Cerebellar cortex (tissue), 1 donor: Measurements from ENCODE around the gene NEDD8.

Experiments
- DNase-seq: peaks from one replicate; pipeline ENCODE4 v3.0.0-alpha.2; 2015; ENCODE audit warnings: low spot score

Gene NEDD8

DNA sequence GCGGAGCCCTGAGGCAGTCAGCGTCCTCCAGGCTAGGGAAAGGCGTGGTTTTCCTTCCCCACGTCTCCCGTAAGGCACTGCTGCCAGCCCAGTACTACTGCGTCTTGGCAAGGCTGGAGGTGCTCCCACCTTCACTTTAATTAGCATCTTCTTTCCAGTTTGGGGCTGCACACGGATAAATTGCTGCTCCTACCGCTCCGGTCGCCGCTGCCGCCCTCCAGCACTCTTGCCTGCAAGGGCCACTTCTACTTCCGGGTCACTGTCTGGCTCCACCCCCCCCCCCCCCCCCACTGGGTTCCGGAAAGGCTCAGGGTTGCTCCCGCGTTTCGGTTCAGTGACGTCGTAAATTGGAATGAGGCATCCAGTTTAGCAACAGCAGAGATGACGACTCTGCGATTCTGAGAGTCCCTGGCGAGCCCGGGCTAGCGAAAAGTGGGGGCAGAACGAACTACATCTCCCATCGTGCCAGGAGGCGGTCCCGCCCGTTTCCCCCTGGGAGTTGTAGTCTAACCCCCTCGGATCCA lies at the start of gene NEDD8:
Gene NEDD8 (minus strand): TSS at position 247 of the 524 bp plus-strand sequence. CDS start 100 bp downstream, at position 147.
- DNase-seq = peak; percentile 97

DNA sequence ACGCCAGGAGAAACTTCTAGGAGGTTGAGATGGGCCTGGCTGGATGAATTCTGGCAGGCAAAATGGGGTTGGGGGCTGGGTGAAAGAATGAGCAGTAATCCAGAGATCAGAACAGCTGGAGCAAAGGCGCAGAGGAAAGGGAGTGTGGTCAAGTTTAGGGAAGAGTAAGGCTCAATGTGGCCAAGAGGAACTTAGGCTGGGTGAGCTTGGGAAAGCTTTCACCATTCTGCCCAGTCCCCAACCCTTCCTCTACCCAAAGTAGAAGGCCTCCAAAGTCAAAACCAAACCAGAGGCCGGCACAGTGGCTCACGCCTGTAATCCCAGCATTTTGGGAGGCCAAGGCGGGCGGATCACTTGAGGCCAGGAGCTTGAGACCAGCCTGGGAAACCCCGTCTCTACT lies 49.5 kb upstream of the NEDD8 start:
- DNase-seq = no peak

DNA sequence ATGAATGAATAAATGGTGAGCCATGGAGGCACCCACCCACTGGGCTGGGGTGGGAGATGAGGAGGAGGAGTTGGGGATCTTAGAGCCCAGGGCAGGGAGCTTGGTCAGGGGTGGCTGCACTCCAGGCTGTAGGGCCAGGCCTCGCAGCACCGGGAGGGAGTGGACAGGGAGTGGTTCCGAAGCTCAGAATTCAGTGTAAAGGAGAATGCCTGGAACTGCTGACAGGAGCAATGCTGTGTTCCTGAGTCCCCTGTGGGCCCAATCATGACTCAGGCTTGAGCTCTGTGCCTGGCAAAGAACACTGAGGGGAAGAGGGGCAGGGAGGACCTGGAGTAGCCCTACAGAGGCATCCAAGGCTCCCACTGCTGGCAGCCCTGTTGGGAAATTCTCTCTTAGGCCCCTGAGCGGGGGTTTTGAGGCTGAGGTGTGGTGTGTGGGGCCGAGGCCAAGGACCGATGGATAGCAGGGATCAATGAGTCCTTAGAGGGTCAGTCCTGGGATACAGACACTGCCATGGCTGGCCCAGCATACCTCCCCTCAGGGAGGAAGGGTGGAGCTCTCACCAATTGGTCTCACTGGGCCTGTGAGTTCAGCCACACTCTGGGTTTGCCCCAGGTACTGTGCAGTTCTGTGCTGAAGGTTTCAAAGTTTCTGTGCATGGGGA lies 48.8 kb upstream of the NEDD8 start:
- DNase-seq = no peak

DNA sequence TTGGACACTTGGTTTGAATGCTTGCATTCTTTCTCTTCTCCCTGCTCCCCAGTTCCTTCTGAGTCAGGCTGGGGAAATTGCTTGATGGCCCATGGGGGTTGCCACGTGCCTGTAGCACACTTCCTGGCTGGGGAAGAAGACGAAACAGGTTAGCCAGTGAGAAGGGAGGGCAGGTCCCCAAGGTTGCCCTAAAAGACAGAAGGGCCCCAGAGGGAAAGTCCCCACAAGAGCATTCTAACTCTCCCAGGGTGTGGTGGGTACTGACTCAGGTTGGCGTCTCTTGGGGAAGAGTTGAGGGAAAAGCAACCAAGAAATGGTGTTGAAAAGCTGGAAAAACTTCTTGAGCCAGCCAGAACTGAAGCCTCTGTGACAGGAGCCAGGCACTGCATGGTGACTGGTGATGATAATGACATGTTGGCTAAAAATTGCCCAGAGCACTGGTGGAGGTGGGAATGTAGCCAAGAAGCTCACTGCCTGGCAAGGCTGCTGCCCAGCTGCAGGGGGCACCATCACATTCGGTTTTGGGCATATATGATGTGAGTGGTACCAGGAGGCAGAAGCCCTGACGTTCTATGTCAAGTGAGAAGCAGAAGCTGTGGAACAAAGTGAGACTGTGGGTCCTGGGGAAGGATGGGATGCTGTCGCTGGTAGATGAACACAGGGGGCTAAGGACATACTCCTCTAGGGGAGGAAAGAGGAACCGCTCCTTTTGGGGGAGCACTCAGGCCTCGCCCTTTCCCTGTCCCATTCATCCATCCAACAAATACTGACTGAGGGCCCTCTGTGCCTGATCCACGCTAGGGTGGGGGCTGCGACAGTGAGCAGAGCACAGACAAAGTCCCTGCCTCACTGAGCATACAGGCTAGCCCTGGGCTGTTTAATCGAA lies 47.4 kb upstream of the NEDD8 start:
- DNase-seq = no peak

DNA sequence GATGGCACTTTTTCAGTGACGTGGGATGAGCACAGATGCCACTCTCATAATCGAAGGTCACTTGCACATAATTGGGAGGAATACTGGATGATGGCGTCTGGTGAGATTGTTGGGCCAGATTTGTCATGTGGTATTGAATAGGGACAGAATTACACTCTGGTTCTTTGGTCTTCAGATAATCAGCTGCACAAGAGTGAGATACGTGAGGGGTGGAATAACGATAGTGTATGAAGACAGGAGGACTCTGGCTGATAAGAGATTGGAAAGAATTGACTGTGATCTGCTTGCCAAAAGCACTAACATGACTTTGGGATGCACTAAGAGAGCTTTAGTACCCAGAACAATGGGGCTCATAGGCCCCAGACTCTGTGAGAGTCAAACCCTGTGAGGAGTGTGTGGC lies 46.3 kb upstream of the NEDD8 start:
- no peak for DNase-seq

DNA sequence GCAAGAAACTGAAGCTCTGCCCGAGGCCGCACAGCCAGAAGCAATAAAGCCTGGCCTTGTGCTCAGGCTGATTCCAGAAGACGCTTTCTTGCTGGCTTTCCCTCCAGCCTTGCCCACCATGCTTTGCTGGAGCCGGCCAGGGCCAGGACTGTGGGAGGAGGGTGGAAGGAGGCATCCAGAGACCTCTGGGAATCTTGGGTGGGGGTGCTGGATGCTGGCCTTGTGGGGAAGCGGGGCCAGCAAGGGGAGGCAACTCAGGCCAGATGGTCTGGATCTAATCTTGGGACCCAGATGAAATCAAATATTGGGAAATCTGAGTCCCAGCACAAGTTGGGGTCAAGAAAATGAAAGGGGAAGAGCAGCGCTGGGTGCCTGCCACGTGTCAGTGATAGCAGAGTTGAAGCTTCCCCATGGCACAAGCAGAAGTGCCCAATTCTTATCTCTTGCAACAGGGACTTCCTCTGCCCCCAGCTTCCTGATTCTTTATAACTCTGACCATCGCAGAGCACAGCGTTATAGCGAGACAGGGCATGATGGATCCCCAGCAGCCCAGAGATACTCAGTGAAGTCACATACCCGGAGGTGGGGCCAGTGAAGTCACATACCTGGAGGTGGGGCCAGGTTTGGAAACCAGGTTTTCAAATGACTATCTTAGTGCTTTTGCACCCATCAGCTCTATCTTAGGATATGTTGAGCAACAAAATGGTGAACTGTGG lies 45.6 kb upstream of the NEDD8 start:
- DNase-seq = no peak

DNA sequence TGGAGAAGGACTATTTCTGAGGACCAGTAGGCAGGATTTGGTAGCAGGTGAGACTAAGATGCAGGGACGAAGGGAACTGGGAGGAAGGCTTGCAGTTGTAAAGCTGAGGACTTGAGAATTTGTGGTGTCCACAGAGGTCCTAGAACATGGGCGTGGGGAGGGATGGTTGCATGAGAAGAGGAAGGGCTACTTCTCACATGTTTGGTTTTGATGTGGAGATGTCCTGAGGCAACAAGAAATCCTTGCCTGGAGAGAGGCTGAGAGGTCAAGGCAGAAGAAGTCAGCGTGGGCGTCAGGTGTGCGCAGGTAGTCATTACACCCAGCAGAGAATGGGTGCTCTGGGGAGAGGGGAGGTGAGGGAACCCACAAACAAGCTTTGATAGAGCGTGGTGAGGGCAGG lies 44.9 kb upstream of the NEDD8 start:
- no peak for DNase-seq

DNA sequence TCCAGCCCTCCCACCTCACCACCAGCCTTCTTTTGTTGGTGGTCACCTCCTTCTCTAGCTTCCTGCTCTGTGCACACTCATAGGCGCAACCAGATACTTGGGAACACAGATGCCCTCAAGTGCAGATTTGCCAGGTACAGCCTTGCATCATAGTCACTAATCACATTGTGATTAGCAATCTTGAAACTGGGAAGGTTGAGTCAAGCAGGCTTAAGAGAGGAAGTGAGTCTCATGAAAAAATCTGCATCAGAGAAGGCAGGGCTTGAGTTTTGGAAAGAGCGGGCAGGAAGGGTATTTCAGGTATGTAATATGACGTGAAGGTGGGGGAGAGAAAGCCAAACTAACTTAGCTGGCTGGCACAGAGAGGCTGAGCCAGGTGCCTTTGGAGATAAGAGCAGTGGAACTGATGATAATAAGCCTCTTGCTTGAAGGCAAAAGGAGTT lies 42.0 kb upstream of the NEDD8 start:
- no peak for DNase-seq

DNA sequence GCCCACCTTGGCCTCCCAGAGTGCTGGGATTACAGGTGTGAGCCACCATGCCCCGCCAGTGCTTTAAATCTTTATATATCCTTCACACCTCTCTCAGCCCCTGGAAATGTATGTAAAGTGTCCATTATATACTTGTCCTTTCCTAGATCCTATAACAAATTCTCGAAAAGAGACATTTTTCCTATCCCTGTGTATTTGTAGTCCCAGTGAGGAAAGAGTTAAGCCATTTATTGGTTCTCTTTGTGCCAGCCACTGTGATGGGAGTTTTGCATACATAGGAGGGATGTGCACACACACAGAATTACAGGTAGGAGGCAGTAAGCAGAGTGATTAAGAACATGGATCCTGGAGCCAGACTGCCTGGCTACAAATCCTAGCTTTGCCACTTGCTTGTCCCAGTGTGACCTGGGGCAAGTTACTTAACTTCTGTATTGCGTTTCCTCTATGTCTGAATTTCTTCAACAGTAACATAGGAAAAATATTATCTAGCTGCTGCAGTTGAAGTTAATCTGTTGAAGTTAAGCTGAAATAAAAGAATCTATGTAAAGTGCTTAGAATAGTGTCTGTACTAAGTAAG lies 41.3 kb upstream of the NEDD8 start:
- DNase-seq = no peak

DNA sequence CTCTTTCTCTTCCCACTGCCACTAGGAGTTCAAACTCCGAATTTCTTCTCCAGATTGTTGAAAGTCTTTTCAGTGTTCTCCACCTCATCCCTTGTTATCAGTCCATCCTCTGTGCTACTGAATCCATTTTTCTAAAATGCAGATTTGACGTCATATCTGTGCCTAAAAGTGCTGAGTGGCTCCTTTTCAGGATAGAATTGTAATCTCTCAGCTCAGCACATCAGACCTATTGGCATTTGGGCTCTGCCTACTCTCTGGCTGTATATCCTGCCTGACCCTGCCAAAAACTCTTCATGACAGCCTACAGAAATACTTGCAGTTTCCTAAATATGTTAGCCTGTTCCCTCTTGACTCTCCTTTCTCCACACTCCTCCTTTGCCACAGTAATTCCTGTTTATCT lies 40.3 kb upstream of the NEDD8 start:
- no peak for DNase-seq

DNA sequence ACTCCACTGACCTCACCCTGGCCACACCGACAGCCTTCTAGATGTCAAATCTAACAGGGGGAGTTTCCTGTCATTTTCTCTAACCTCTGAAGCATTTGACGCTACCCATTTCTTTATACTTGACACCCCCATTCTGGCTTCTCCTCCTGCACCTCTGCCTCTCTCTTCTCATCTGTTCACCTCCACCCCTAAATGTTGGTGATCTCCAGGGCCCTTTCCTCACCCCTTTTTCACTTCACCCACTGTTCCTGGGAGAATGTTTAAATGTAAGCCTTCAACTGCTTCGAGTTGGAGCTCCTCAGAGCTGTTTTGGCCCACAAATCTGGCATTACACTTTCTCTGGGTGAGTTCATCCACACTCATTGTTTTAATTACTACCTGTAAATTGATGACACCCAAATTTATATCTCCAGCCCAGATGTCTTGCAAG lies 39.7 kb upstream of the NEDD8 start:
- no peak for DNase-seq

DNA sequence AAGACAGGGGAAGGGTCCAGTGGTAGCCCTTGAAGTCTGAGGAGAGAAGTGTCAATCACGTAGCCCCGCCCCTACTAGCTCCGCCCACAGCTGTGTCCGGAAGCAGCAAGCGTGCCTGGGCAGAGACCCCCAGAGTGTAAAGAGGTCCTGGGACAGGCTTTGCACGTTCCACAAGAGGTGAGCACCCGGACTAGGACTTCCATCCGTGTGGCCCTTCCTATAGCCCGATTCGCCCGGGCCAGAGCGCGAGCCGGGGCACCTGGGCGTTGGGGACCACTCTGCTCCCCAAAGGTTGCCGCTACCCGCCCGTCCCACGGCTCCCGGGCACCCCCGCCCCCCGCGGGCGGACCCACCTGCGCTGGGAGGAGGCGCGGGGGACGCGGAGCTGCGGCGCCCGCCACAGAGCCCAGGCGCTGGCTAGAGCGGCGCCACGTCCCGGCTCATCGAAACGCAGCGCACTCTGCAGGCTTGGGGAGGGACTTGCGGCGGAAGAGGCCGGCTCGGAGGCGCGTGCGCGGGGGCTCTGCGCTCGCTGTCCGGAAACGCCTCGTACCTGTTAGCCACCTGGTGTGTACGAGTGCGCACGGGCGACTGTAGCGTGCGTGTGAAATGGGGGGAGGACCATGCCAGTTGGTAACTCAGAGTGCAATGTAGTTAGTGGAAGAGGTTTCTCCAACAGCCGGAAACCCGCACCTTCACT lies 39.1 kb upstream of the NEDD8 start, which contains the start of gene RABGGTA:
Gene RABGGTA (minus strand): TSS at position 464 of the 700 bp plus-strand sequence. CDS start 482 bp downstream, outside the sequence.
- DNase-seq = peak; percentile 88

DNA sequence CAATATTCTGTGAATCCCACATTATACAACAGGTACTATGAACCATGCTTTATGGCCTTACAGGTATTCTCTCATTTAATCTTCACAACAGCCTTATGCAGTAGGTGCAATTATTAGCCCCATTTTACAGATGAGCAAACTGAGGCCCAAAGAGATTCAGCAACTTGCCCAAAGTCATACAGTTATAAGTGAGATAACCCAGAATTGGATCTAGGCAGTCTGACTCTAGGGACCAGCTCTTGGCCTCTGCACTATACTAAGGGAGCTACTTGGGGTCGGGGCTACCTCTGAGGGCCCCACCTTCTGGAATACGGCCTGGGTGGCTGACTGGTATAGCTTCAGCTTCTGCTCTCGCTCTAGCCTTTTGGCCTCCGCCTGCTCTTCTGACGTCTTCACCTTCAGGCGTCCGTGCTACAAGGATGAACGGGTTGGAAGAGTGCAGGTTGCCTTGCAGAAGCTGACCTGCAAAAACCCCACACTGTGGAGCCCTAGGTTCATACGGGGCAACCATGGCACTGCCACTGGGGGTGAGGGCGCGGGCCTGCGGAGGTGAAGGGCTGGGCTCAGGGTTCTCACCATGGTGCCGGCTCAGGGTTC lies 38.5 kb upstream of the NEDD8 start:
- DNase-seq = peak; percentile 5

DNA sequence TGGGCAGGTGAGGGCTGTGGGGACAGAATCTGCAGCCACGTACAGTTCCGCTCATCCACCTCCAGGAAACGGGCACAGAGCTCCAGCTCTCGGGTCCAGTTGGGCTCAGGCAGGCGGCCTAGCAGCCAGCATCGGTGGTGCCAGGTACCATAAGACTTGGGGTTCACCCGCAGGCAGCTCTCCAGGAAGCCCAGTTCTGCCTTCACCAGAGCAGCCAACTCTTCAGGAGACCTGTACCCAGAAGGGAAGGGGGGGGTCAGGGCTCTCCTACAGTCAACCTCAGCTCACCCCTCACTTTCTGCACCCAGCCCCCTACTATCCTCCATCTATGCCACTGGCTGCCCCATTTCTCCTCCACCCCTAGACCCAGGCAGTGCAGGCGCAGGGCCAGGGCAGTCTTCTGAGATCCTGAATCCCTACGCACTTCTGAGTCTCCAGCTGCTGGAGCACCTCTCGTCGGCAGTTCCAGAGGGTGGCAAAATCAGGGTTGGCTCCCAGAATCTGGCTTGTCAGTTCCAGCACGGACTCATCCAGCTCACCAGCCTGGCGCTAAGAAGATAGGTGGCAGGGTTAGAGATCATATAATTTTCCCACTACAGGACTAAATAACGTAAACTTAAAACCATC lies 37.9 kb upstream of the NEDD8 start:
- DNase-seq = no peak

DNA sequence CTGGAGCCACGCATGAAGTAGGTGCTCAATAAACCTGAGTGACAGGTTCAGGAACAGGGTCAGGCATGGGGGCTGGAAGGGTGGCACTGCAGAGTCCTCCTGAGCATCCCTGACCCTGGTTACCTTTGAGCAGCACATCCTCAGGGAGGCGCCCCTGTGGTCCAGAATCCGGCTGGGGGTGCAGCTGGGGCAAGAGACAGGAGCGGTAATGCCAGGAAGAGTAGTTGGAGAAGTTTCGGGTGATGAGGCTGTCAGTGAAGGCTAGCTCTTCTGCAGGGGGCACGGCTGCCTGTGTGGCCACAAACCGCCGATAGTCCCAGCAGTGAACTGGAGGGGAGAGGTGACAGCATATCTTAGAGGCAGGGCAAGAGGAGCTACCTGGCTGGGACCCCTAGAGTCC lies 37.2 kb upstream of the NEDD8 start:
- no peak for DNase-seq

DNA sequence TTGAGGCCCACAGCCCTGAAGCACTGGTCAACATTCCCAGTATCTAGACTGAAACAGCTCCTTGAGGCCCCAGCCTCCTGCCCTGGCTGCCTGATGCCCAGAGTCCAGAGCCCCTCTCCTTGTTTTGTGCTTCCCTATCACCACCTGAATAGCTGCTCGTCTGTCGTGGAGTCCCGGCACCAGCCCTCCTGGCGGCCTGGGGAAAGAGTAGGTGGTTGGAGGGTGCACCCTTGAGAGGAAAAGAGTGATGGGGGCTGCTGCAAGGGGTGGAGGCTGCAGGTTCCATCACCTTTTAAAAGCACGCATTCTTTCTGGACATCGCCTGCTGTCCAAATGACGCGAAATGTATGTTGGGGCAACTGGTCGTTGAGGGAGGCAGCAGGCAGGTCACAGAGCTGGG lies 36.1 kb upstream of the NEDD8 start:
- DNase-seq = no peak

DNA sequence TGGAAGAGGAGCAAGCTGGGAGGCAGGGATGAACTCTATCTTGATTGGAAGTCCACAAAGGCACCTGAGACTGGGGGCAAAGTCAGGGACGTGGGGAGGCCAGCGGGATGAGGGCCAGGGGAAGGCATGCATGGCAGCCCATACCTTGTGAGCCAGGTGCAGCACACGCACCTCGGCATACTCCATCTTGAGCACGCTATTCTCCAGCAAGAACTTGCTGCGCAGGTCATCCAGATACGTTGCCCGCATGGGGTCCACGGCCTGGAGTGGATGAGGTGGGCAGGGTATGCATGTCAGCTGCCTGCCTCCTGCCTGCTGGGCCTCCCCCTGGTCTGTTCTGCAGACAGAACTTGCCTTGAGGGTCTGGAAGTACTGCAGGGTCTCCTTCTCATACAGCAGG lies 35.3 kb upstream of the NEDD8 start:
- no peak for DNase-seq

DNA sequence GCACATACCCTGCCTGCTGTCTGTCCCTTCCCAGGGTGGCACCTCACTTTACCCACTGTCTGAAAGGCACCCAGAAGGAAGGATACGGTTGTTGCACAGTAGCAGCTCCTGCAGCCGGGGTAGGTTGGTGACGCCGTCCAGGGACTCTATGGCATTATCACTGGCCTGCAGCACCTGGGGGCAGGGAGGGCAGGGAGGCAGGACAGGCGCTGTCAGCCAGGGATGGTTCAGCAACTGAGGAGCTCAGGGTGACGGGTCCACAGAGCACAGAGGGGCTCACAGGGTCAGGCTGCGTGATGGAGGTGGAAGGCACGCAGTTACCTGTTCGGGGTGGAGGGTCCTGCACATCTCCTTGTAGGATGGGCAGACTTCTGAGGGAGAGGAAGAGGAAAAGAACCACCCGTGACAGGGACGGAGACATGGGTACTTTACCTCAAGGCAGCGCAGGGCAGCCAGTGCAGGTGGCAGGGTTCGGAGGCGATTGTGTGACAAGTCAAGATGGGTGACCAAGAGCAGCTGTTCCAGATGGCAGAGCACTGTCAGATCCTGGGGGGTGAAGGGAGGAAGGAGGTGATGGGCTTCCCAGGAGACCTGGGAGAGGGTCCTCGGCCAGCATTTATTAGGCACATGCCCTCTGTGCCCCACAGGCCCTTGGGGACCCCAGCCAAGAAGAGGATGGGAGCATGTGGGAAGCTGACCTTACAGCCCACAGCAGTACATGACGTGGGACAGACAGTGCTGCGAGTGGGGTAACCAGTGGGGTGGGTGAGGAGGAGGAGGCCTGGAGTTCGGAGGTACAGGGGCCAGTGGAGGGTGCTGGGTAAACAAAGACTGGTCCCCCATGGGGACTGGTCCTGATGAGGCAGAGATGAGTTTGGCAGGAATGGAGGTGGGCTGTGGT lies 34.4 kb upstream of the NEDD8 start:
- no peak for DNase-seq

DNA sequence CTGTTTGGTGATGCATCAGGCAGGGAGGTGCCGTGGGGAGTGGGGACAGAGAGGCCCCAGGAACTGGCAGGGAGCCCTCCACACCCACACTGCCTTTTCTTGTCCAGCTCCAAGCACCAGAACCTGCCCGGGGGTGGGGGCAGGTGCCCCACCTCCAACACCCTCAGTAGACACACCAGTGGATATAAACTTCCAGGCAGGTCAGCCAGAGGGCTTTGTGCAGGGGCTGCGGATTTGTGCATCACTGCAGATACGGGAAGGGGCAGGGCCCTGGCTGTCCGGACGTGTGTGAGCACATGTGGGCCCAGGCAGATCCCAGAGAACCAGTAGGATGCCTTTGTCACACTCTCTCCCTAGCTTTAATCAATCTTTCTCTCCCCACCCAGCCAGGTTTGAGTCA lies 32.1 kb upstream of the NEDD8 start:
- DNase-seq = no peak
